Mesothelial cell of epicardium (in vitro differentiated cells): ENCODE measurements around the gene CCDC51. TPM values are rescaled to one million over a fixed set of nuclear protein-coding genes. Genes with fewer than 3 reads are reported as not detected.

Experiments used
- DNase-seq, 2 experiments: peaks; one replicate each; pipeline ENCODE4 v3.0.0; 2021; ENCODE audit warnings: low spot score in 2 of 2; ENCODE audit not compliant: unreplicated experiment in 2 of 2
- H3K27ac Mint-ChIP-seq: 2 replicates; pipeline ENCODE4 v1.8.0; 2021; ENCODE audit warnings: mixed read lengths
- H3K27me3 Mint-ChIP-seq: 2 replicates; pipeline ENCODE4 v1.8.0; 2021; ENCODE audit warnings: low read depth, mixed read lengths
- H3K36me3 Mint-ChIP-seq: 2 replicates; pipeline ENCODE4 v1.8.0; 2021; ENCODE audit warnings: mixed read lengths
- H3K4me1 Mint-ChIP-seq: 2 replicates; pipeline ENCODE4 v1.8.0; 2021; ENCODE audit warnings: mixed read lengths
- H3K4me3 Mint-ChIP-seq: 2 replicates; pipeline ENCODE4 v1.8.0; 2021; ENCODE audit warnings: mild to moderate bottlenecking, moderate library complexity, mixed read lengths
- H3K9me3 Mint-ChIP-seq: 2 replicates; pipeline ENCODE4 v1.8.0; 2021; ENCODE audit warnings: mixed read lengths
- CTCF ChIP-seq: fragments of 200-600 bp; sonication (generic); IDR thresholded peaks from one replicate; pipeline ENCODE4 v1.5.0; 2021; ENCODE audit warnings: antibody characterized with exemption; ENCODE audit not compliant: unreplicated experiment
- total RNA-seq: library from RNA; stranded (reverse); gene quantifications from 3 replicates; pipeline ENCODE4 v1.2.1, GENCODE V29; 2021

The CCDC51 gene
- total RNA-seq, 1 donor from 2014 or later: 11.5 TPM

- Mint-ChIP-seq H3K4me3 (no peak overlapping the region), H3K9me3 (no peaks in the 10 kb centered on the region), H3K36me3 (peaks cover 17% of the 10 kb centered on the region), H3K27ac (peak overlapping the region; percentile 98), H3K4me1 (peaks cover 19% of the 10 kb centered on the region), H3K27me3 (no peaks in the 10 kb centered on the region)
- TF ChIP-seq CTCF: no peak
- DNase-seq: no peak
Measured at GRCh38 chr3:48467110-48467454, 27.2 kb upstream of the CCDC51 start.

GRCh38 chr3:48466386-48467109 is 26.6 kb upstream of the CCDC51 start:
- peaks cover 19% of the 10 kb centered on the region for H3K4me1 Mint-ChIP-seq
- DNase-seq: no peak
- TF ChIP-seq CTCF: no peak
- H3K27me3 Mint-ChIP-seq: no peaks in the 10 kb centered on the region
- no peak overlapping the region for H3K4me3 Mint-ChIP-seq
- H3K9me3 Mint-ChIP-seq: no peaks in the 10 kb centered on the region
- H3K36me3 Mint-ChIP-seq: peaks cover 17% of the 10 kb centered on the region
- peak overlapping the region; percentile 98 for H3K27ac Mint-ChIP-seq

GRCh38 chr3:48465531-48466378 is 25.8 kb upstream of the CCDC51 start:
- Mint-ChIP-seq H3K27ac (peak overlapping the region; percentile 98), H3K4me1 (peaks cover 19% of the 10 kb centered on the region), H3K27me3 (no peaks in the 10 kb centered on the region), H3K4me3 (peak overlapping the region; percentile 49), H3K36me3 (peaks cover 17% of the 10 kb centered on the region), H3K9me3 (no peaks in the 10 kb centered on the region)
- no peak for TF ChIP-seq CTCF
- peak; percentile 66 to 80 for DNase-seq

GRCh38 chr3:48465237-48465530 is 25.3 kb upstream of the CCDC51 start:
- no peak overlapping the region for H3K4me3 Mint-ChIP-seq
- peak overlapping the region; percentile 98 for H3K27ac Mint-ChIP-seq
- no peak for DNase-seq
- no peaks in the 10 kb centered on the region for H3K9me3 Mint-ChIP-seq
- peaks cover 19% of the 10 kb centered on the region for H3K4me1 Mint-ChIP-seq
- H3K36me3 Mint-ChIP-seq: peaks cover 17% of the 10 kb centered on the region
- no peaks in the 10 kb centered on the region for H3K27me3 Mint-ChIP-seq
- TF ChIP-seq CTCF: no peak

- no peak for TF ChIP-seq CTCF
- Mint-ChIP-seq H3K9me3 (no peaks in the 10 kb centered on the region), H3K36me3 (peaks cover 15% of the 10 kb centered on the region), H3K4me1 (peaks cover 16% of the 10 kb centered on the region), H3K27me3 (no peaks in the 10 kb centered on the region), H3K27ac (peak overlapping the region; percentile 98), H3K4me3 (no peak overlapping the region)
- DNase-seq: no peak
Measured at GRCh38 chr3:48464713-48465221, 24.8 kb upstream of the CCDC51 start.
